Gastrocnemius medialis (tissue), 4 donors: Measurements from ENCODE around the gene PHF21B.

Experiments
- POLR2A ChIP-seq, 2 donors: fragments of 450-650 bp; IDR thresholded peaks; one replicate each; pipeline ENCODE4 v1.6.1; 2017; ENCODE audit warnings: antibody characterized with exemption in 2 of 2, mild to moderate bottlenecking in 2 of 2, moderate library complexity in 2 of 2
- TF ChIP-seq, protein P1 (sequence below), 5 experiments: fragments of 450-650 bp in 3 of 5; fragments of 200-600 bp in 2 of 5; sonication (generic) in 2 of 5; IDR thresholded peaks in 4 of 5; conservative IDR thresholded peaks in 1 of 5; 1 replicate in 4 of 5; 2 replicates in 1 of 5; pipeline ENCODE4 v1.5.1; 2016 to 2019; ENCODE audit warnings: antibody characterized with exemption in 5 of 5, mild to moderate bottlenecking in 3 of 5, moderate library complexity in 3 of 5

GRCh38 chr22:44973829-44974228, 36.0 kb downstream of the PHF21B start:
- TF ChIP-seq, protein P1, sequence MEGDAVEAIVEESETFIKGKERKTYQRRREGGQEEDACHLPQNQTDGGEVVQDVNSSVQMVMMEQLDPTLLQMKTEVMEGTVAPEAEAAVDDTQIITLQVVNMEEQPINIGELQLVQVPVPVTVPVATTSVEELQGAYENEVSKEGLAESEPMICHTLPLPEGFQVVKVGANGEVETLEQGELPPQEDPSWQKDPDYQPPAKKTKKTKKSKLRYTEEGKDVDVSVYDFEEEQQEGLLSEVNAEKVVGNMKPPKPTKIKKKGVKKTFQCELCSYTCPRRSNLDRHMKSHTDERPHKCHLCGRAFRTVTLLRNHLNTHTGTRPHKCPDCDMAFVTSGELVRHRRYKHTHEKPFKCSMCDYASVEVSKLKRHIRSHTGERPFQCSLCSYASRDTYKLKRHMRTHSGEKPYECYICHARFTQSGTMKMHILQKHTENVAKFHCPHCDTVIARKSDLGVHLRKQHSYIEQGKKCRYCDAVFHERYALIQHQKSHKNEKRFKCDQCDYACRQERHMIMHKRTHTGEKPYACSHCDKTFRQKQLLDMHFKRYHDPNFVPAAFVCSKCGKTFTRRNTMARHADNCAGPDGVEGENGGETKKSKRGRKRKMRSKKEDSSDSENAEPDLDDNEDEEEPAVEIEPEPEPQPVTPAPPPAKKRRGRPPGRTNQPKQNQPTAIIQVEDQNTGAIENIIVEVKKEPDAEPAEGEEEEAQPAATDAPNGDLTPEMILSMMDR (IDR thresholded peaks at IDR 0.05 in 4 of 5, conservative IDR thresholded peaks at IDR 0.05 in 1 of 5) = no peak
- no peak for TF ChIP-seq POLR2A (IDR thresholded peaks at IDR 0.05)
